Osteocyte (in vitro differentiated cells): ENCODE results near the gene GDPD3. TPM values are rescaled to one million over a fixed set of nuclear protein-coding genes. Genes with fewer than 3 reads are reported as not detected.

Source experiments
- DNase-seq: peaks from one replicate; pipeline ENCODE4 v3.0.0; 2021; ENCODE audit warnings: mixed read lengths; ENCODE audit not compliant: unreplicated experiment; ENCODE audit errors: extremely low spot score
- H3K27ac Mint-ChIP-seq: one replicate; pipeline ENCODE4 v1.8.0; 2021; ENCODE audit warnings: mild to moderate bottlenecking, mixed read lengths; ENCODE audit not compliant: unreplicated experiment
- H3K27me3 Mint-ChIP-seq: one replicate; pipeline ENCODE4 v1.8.0; 2021; ENCODE audit warnings: mixed read lengths; ENCODE audit not compliant: unreplicated experiment
- H3K36me3 Mint-ChIP-seq: one replicate; pipeline ENCODE4 v1.8.0; 2021; ENCODE audit warnings: mixed read lengths; ENCODE audit not compliant: unreplicated experiment
- H3K4me1 Mint-ChIP-seq: one replicate; pipeline ENCODE4 v1.8.0; 2021; ENCODE audit warnings: mixed read lengths; ENCODE audit not compliant: unreplicated experiment
- H3K4me3 Mint-ChIP-seq: one replicate; pipeline ENCODE4 v1.8.0; 2021; ENCODE audit warnings: mild to moderate bottlenecking, moderate library complexity, mixed read lengths; ENCODE audit not compliant: unreplicated experiment
- H3K9me3 Mint-ChIP-seq: one replicate; pipeline ENCODE4 v1.8.0; 2021; ENCODE audit warnings: mixed read lengths; ENCODE audit not compliant: unreplicated experiment
- total RNA-seq: library from RNA; stranded (reverse); gene quantifications from 2 replicates; pipeline ENCODE4 v1.2.1, GENCODE V29; 2021
- TF ChIP-seq, protein P1 (sequence below): fragments of 200-600 bp; sonication (generic); IDR thresholded peaks from 2 replicates; pipeline ENCODE4 v1.5.0; 2021; ENCODE audit warnings: antibody characterized with exemption, mild to moderate bottlenecking, moderate library complexity

The GDPD3 gene
- total RNA-seq, 1 donor from 2014 or later = 3.6 TPM

DNA sequence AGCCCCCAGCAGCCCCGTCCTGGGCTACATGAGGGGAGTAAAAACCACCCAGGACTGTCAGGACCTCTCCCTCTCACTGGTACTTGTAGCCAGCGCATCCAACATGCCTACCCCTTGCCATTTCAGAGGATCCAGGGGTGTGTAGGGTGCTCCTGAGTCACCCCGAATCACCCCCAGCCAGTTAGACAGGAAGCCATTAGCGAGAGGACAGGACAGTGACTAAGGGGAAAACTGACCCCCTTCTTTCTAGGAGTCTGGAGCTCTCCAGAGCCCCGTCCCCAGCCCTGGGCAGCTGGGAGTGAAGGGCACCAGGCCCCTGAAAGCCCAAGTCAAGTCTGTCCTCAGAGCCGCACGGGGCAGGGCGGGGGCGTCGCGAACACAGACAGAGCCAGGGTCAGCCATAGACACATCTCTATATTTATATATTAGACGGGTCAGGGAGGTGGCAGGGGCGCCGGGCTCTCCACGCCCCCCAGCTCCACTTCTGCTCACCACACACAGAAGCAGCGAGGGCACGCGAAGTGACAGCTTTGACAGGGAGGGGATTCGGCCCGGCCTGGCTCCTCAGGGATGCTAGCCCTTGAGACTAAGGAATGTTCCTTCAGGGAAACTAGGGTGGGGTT, 485 bp upstream of the GDPD3 start:
- TF ChIP-seq, protein P1, sequence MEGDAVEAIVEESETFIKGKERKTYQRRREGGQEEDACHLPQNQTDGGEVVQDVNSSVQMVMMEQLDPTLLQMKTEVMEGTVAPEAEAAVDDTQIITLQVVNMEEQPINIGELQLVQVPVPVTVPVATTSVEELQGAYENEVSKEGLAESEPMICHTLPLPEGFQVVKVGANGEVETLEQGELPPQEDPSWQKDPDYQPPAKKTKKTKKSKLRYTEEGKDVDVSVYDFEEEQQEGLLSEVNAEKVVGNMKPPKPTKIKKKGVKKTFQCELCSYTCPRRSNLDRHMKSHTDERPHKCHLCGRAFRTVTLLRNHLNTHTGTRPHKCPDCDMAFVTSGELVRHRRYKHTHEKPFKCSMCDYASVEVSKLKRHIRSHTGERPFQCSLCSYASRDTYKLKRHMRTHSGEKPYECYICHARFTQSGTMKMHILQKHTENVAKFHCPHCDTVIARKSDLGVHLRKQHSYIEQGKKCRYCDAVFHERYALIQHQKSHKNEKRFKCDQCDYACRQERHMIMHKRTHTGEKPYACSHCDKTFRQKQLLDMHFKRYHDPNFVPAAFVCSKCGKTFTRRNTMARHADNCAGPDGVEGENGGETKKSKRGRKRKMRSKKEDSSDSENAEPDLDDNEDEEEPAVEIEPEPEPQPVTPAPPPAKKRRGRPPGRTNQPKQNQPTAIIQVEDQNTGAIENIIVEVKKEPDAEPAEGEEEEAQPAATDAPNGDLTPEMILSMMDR = no peak
- Mint-ChIP-seq H3K9me3 (no peaks in the 10 kb centered on the region), H3K4me1 (peaks cover 8% of the 10 kb centered on the region), H3K27ac (peak overlapping the region; percentile 47), H3K4me3 (no peak overlapping the region), H3K27me3 (no peaks in the 10 kb centered on the region), H3K36me3 (peaks cover 10% of the 10 kb centered on the region)
- DNase-seq = no peak

DNA sequence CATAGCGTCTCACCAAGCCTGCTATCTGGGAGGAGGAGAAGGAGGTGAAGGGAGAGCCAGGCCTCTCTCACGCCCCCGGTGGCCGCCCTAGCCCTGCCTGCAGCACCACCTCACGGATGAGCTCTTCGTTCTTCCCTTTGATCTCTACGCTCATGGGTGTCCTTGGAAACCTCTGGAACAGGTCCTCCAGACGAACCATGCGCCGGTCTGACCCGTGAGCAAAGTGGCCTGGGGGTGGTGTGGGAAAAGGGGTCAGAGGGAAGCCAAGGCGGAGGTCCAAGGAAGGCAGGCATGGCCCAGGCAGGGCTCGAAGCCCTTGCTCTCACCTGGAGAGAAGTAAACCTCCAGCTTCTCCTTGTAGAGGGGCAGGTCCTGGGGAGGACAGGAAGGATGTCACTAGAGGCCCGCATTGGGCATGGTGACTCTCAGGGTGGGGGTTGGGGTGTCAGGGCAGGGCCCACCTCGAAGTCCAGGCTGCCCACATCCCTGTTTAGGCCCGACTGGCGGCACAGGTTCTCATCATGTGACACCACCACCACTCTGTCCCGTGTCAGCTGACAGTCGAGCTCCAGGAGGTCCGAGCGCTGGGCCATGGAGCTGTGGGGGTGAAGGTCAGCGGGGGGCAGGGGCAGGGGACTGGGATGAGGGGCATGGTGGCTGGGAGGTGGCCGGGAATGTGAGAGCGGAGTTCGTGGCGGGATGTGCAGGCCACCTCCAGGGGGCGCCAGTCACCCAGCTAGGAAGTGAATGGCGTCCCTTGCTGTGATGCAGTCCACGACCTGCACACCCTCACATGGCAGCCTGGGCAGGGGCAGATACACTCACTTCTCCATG, 923 bp downstream of the GDPD3 start:
- TF ChIP-seq, protein P1 = peak; percentile 64
- Mint-ChIP-seq H3K9me3 (no peaks in the 10 kb centered on the region), H3K4me3 (no peak overlapping the region), H3K4me1 (peaks cover 8% of the 10 kb centered on the region), H3K36me3 (peaks cover 10% of the 10 kb centered on the region), H3K27me3 (no peaks in the 10 kb centered on the region), H3K27ac (peak overlapping the region; percentile 5)
- no peak for DNase-seq

DNA sequence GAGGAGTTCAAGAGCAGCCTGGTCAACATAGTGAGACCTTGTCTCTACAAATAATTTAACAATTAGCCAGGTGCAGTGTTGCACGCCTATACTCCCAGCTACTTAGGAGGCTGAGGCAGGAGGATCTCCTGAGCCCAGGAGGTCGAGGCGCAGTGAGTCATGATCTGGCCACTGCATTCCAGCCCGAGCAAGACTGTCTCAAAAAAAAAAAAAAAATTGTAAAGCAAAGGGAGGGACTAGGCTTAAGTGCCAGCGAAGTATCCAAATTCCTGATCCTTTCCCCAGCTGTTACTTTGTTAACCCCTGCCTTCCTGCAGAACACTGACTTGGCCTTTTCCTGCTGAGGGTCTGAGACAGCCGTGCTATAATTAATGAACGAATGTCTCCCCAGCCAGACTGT, 2.7 kb downstream of the GDPD3 start:
- Mint-ChIP-seq H3K27ac (no peak overlapping the region), H3K27me3 (no peaks in the 10 kb centered on the region), H3K9me3 (no peaks in the 10 kb centered on the region), H3K4me3 (no peak overlapping the region), H3K36me3 (peaks cover 13% of the 10 kb centered on the region), H3K4me1 (peaks cover 8% of the 10 kb centered on the region)
- TF ChIP-seq, protein P1 = no peak
- DNase-seq = no peak

DNA sequence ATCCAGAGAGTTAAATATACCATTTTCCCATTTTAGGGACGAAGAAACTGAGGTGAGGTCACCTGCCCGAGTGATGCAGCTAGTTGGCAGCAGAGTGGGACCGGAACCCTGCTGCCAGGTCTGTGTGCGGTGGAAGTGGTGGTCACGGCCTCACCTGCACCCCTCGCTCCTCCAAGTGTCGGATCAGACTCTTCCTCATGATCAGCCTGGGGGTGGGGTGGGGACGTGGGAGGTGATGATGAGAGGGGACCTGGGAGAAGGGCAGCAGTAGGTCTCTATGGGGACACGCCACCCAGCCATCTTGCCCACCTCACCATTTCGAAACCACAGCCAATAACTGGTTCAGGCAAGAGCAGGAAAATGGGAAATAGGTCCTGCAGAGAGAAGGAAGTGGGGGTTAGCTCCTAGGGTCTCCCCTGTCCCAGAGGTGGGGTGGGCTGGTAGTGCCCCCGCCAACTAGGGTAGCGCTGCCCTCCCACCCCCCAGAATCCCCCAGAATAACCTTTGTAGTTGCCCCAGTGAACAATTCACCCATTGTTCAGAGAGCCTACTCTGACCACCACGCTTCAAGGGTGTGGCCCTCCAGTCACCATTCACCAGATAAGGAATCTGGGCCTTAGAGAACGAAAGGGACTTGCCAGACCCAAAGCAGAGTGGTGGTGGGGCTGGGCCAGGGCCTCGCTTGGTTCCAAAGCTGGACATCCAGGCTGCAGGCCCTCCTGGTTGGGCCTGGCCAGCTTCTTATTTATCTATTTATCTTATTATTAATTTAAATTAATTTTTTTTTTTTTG, 5.1 kb downstream of the GDPD3 start:
- no peaks in the 10 kb centered on the region for H3K9me3 Mint-ChIP-seq
- no peaks in the 10 kb centered on the region for H3K27me3 Mint-ChIP-seq
- no peak for DNase-seq
- TF ChIP-seq, protein P1 = no peak
- no peak overlapping the region for H3K27ac Mint-ChIP-seq
- peaks cover 21% of the 10 kb centered on the region for H3K36me3 Mint-ChIP-seq
- no peak overlapping the region for H3K4me3 Mint-ChIP-seq
- H3K4me1 Mint-ChIP-seq = no peaks in the 10 kb centered on the region
